Activated CD8-positive, alpha-beta T cell treated with anti-CD3 and anti-CD28 coated beads for 36 hours (primary cell): Measurements from ENCODE around the gene PRKAG2. TPM values are rescaled to one million over a fixed set of nuclear protein-coding genes. Genes with fewer than 3 reads are reported as not detected.

Source experiments
- ATAC-seq: fragments of 200-7000 bp; cut with Tn5 transposase; one replicate; pipeline ENCODE4 v1.10.0; 2021; ENCODE audit warnings: mild to moderate bottlenecking, moderate library complexity
- CTCF ChIA-PET: fragments of 350-600 bp; sonication (Branson Sonifier 250); formaldehyde crosslinking; loops from one replicate; lab custom pipeline; 2021; ENCODE audit warnings: antibody characterized with exemption; lab: Charles Lee
- POLR2A ChIA-PET: fragments of 350-600 bp; sonication (Branson Sonifier 250); formaldehyde crosslinking; loops from one replicate; lab custom pipeline; 2021; ENCODE audit warnings: antibody characterized with exemption; lab: Charles Lee
- DNase-seq: peaks from one replicate; pipeline ENCODE4 v3.0.0-alpha.2; 2020
- H3K27ac Mint-ChIP-seq: one replicate; pipeline ENCODE4 v1.8.0; 2021; ENCODE audit warnings: mild to moderate bottlenecking, mixed read lengths
- H3K27me3 Mint-ChIP-seq: one replicate; pipeline ENCODE4 v1.8.0; 2021; ENCODE audit warnings: mixed read lengths
- H3K36me3 Mint-ChIP-seq: one replicate; pipeline ENCODE4 v1.8.0; 2021; ENCODE audit warnings: low read depth, mixed read lengths
- H3K4me1 Mint-ChIP-seq: one replicate; pipeline ENCODE4 v1.8.0; 2021; ENCODE audit warnings: low read depth, mixed read lengths
- H3K4me3 Mint-ChIP-seq: one replicate; pipeline ENCODE4 v1.8.0; 2021; ENCODE audit warnings: mild to moderate bottlenecking, moderate library complexity, mixed read lengths
- H3K9me3 Mint-ChIP-seq: one replicate; pipeline ENCODE4 v1.8.0; 2021; ENCODE audit warnings: mixed read lengths
- CTCF ChIP-seq: fragments of 200-600 bp; IDR thresholded peaks from one replicate; pipeline ENCODE4 v1.8.0; 2022; ENCODE audit warnings: antibody characterized with exemption, mild to moderate bottlenecking
- intact Hi-C: fragments of 100-400 bp; cut with micrococcal nuclease; formaldehyde crosslinking; loops from one replicate; pipeline ENCODE4 v1.10.0; 2022
- total RNA-seq, 2 experiments: library from RNA; stranded (reverse); gene quantifications; one replicate each; pipeline ENCODE4 v1.2.3, GENCODE V29; 2021

PRKAG2 gene
- total RNA-seq, 2 experiments from 2014 or later = 17.0 to 19.2 TPM

DNA sequence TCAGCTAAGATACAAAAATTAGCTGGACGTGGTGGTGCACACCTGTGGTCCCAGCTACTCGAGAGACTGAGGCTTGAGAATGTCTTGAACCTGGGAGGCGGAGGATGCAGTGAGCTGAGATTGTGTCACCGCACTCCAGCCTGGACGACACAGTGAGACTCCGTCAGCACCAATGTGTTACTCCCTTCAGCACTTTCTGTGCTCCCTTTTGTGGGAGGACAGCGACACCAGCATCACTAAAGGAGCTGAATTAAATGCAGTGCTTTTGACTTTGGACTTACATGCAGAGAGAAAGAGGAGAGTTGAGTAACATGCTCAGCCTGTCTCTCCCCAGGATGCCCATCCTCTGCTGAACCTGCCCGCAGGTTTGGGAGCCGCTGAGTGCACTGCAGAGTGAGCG lies 265.0 kb downstream of the PRKAG2 start:
- Mint-ChIP-seq H3K27ac (no peak overlapping the region), H3K27me3 (no peaks in the 10 kb centered on the region), H3K4me3 (no peak overlapping the region), H3K36me3 (peaks cover 2% of the 10 kb centered on the region), H3K9me3 (no peaks in the 10 kb centered on the region), H3K4me1 (peaks cover 18% of the 10 kb centered on the region)
- intact Hi-C loops = no loop called here
- ChIA-PET CTCF (no interaction called here), POLR2A (interaction anchor here (1.1 kb wide), 1 partner anchor 11 kb away, joined by 3 read pairs; no protein-coding TSS in a partner anchor)
- DNase-seq = no peak
- TF ChIP-seq CTCF = no peak
- no peak for ATAC-seq

DNA sequence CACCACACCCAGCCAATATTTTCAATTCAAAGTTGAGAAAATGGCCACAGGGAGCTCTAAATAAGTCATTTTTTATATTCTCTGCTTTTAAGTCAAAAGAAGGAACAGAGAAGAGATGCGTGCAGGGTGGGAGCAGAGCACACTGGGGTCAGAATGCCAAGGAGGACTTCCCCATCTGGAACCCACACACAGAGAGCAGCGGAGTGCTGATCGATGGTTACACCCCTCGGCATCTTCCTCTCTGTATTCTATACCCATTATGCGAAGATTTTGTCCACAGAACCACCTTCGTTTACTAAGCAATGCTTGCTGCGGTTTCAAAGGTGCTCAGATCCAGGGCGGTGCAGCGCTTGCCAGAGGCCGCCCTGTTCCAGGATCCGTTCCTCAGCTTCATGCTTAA lies 265.9 kb downstream of the PRKAG2 start:
- H3K9me3 Mint-ChIP-seq = no peaks in the 10 kb centered on the region
- intact Hi-C loops = no loop called here
- no peak overlapping the region for H3K27ac Mint-ChIP-seq
- peaks cover 2% of the 10 kb centered on the region for H3K36me3 Mint-ChIP-seq
- no peak for ATAC-seq
- H3K4me1 Mint-ChIP-seq = peaks cover 18% of the 10 kb centered on the region
- no peak for TF ChIP-seq CTCF
- no peak for DNase-seq
- no peak overlapping the region for H3K4me3 Mint-ChIP-seq
- POLR2A ChIA-PET = interaction anchor here (1.1 kb wide), 1 partner anchor 12 kb away, joined by 3 read pairs; no protein-coding TSS in a partner anchor
- H3K27me3 Mint-ChIP-seq = no peaks in the 10 kb centered on the region
- CTCF ChIA-PET = interaction anchor here (1.2 kb wide), 1 partner anchor 32 kb away, joined by 3 read pairs; no protein-coding TSS in a partner anchor

GRCh38 chr7:151608031-151608551 lies 268.8 kb downstream of the PRKAG2 start:
- TF ChIP-seq CTCF = no peak
- Mint-ChIP-seq H3K27me3 (no peaks in the 10 kb centered on the region), H3K27ac (no peak overlapping the region), H3K4me1 (peaks cover 16% of the 10 kb centered on the region), H3K9me3 (no peaks in the 10 kb centered on the region), H3K4me3 (no peak overlapping the region), H3K36me3 (peaks cover 1% of the 10 kb centered on the region)
- ATAC-seq (no peak), DNase-seq (peak; percentile 14)
- intact Hi-C loops = no loop called here
- CTCF ChIA-PET = no interaction called here
- POLR2A ChIA-PET = no interaction called here

DNA sequence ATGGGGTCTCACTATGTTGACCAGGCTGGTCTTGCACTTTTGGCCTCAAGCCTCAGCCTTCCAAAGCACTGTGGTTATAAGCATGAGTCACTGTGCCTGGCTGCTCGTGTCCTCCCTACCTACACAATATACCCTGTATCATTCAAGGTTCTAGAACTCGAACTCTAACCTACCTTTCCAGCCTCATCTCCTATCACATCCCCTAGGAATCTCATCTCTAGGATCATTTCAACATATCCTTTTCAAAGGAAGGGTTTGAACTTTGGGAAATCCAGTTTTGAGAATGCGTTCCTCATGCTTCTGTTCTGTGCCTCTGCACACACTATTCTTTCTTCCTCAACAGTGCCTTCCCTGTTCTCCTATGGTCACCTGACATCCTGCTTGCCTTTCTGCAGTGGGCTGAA lies 269.4 kb downstream of the PRKAG2 start:
- CTCF ChIA-PET = no interaction called here
- H3K27me3 Mint-ChIP-seq = no peaks in the 10 kb centered on the region

More for the DNA sequence above, 269.4 kb downstream of the PRKAG2 start:
- DNase-seq = no peak
- POLR2A ChIA-PET = no interaction called here
- peaks cover 1% of the 10 kb centered on the region for H3K36me3 Mint-ChIP-seq
- no peak overlapping the region for H3K27ac Mint-ChIP-seq
- intact Hi-C loops = no loop called here
- H3K4me3 Mint-ChIP-seq = no peak overlapping the region
- no peak for TF ChIP-seq CTCF
- ATAC-seq = no peak
- no peaks in the 10 kb centered on the region for H3K9me3 Mint-ChIP-seq
- H3K4me1 Mint-ChIP-seq = peaks cover 16% of the 10 kb centered on the region
